Measurements from ENCODE around the gene SAYSD1. TPM values are rescaled to one million over a fixed set of nuclear protein-coding genes. Genes with fewer than 3 reads are reported as not detected.

Gene SAYSD1
- total and polyA plus RNA-seq, 2 experiments from 2014 or later, result 8.2 to 10.0 TPM

GRCh38 chr6:39100358-39100757 lies 14.6 kb downstream of the SAYSD1 start:
- no peak for ATAC-seq
- TF ChIP-seq STAT1 (IDR thresholded peaks at IDR 0.05; ENCODE audit: unreplicated experiment) (no peak), ZNF331 (CRISPR knock-in tag; IDR thresholded peaks at IDR 0.05; ENCODE audit: low read depth) (no peak), EZH2 (IDR thresholded peaks at IDR 0.05; ENCODE audit: low read depth, unreplicated experiment) (no peak), JUNB (IDR thresholded peaks at IDR 0.05; ENCODE audit: unreplicated experiment) (no peak), ZNF114 (CRISPR knock-in tag; IDR thresholded peaks at IDR 0.05) (no peak), POLR2AphosphoS5 (IDR thresholded peaks at IDR 0.05; ENCODE audit: low read depth) (no peak), ETS1 (IDR thresholded peaks at IDR 0.05) (no peak), EZH2phosphoT487 (IDR thresholded peaks at IDR 0.05; ENCODE audit: unreplicated experiment) (no peak)
- TF ChIP-seq, protein P1, sequence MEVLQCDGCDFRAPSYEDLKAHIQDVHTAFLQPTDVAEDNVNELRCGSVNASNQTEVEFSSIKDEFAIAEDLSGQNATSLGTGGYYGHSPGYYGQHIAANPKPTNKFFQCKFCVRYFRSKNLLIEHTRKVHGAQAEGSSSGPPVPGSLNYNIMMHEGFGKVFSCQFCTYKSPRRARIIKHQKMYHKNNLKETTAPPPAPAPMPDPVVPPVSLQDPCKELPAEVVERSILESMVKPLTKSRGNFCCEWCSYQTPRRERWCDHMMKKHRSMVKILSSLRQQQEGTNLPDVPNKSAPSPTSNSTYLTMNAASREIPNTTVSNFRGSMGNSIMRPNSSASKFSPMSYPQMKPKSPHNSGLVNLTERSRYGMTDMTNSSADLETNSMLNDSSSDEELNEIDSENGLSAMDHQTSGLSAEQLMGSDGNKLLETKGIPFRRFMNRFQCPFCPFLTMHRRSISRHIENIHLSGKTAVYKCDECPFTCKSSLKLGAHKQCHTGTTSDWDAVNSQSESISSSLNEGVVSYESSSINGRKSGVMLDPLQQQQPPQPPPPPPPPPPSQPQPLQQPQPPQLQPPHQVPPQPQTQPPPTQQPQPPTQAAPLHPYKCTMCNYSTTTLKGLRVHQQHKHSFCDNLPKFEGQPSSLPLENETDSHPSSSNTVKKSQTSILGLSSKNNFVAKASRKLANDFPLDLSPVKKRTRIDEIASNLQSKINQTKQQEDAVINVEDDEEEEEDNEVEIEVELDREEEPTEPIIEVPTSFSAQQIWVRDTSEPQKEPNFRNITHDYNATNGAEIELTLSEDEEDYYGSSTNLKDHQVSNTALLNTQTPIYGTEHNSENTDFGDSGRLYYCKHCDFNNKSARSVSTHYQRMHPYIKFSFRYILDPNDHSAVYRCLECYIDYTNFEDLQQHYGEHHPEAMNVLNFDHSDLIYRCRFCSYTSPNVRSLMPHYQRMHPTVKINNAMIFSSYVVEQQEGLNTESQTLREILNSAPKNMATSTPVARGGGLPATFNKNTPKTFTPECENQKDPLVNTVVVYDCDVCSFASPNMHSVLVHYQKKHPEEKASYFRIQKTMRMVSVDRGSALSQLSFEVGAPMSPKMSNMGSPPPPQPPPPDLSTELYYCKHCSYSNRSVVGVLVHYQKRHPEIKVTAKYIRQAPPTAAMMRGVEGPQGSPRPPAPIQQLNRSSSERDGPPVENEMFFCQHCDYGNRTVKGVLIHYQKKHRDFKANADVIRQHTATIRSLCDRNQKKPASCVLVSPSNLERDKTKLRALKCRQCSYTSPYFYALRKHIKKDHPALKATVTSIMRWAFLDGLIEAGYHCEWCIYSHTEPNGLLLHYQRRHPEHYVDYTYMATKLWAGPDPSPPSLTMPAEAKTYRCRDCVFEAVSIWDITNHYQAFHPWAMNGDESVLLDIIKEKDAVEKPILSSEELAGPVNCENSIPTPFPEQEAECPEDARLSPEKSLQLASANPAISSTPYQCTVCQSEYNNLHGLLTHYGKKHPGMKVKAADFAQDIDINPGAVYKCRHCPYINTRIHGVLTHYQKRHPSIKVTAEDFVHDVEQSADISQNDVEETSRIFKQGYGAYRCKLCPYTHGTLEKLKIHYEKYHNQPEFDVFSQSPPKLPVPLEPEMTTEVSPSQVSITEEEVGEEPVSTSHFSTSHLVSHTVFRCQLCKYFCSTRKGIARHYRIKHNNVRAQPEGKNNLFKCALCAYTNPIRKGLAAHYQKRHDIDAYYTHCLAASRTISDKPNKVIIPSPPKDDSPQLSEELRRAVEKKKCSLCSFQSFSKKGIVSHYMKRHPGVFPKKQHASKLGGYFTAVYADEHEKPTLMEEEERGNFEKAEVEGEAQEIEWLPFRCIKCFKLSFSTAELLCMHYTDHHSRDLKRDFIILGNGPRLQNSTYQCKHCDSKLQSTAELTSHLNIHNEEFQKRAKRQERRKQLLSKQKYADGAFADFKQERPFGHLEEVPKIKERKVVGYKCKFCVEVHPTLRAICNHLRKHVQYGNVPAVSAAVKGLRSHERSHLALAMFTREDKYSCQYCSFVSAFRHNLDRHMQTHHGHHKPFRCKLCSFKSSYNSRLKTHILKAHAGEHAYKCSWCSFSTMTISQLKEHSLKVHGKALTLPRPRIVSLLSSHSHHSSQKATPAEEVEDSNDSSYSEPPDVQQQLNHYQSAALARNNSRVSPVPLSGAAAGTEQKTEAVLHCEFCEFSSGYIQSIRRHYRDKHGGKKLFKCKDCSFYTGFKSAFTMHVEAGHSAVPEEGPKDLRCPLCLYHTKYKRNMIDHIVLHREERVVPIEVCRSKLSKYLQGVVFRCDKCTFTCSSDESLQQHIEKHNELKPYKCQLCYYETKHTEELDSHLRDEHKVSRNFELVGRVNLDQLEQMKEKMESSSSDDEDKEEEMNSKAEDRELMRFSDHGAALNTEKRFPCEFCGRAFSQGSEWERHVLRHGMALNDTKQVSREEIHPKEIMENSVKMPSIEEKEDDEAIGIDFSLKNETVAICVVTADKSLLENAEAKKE (CRISPR knock-in tag; IDR thresholded peaks at IDR 0.05), result no peak
- TF ChIP-seq, protein P2, sequence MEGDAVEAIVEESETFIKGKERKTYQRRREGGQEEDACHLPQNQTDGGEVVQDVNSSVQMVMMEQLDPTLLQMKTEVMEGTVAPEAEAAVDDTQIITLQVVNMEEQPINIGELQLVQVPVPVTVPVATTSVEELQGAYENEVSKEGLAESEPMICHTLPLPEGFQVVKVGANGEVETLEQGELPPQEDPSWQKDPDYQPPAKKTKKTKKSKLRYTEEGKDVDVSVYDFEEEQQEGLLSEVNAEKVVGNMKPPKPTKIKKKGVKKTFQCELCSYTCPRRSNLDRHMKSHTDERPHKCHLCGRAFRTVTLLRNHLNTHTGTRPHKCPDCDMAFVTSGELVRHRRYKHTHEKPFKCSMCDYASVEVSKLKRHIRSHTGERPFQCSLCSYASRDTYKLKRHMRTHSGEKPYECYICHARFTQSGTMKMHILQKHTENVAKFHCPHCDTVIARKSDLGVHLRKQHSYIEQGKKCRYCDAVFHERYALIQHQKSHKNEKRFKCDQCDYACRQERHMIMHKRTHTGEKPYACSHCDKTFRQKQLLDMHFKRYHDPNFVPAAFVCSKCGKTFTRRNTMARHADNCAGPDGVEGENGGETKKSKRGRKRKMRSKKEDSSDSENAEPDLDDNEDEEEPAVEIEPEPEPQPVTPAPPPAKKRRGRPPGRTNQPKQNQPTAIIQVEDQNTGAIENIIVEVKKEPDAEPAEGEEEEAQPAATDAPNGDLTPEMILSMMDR (conservative IDR thresholded peaks at IDR 0.05; ENCODE audit: low read depth in 2 of 2), result no peak
- no peaks in the 10 kb centered on the region; the same call in 1 of the 2 replicates for H3K36me3 ChIP-seq (ENCODE audit: insufficient read depth)

More at GRCh38 chr6:39100358-39100757, 14.6 kb downstream of the SAYSD1 start:
- Mint-ChIP-seq H3K9me3 (no peaks in the 10 kb centered on the region), H3K27ac (no peak overlapping the region), H3K27me3 (ENCODE audit: insufficient read depth, low read depth, poor library complexity) (peaks cover 1% of the 10 kb centered on the region), H3K4me3 (no peak overlapping the region), H3K4me1 (peaks cover 8% of the 10 kb centered on the region), H3K36me3 (ENCODE audit: low read depth) (peaks cover 1% of the 10 kb centered on the region; the same call in 2 of the 3 replicates)
- DNase-seq (ENCODE audit: low spot score), result no peak
- H3K79me2 ChIP-seq (replicated peaks; ENCODE audit: insufficient read depth), result no peaks in the 10 kb centered on the region
- H3K27me3 ChIP-seq (ENCODE audit: insufficient read depth), result no peaks in the 10 kb centered on the region
- H3K4me1 ChIP-seq (ENCODE audit: insufficient read depth), result peaks cover 11% of the 10 kb centered on the region
- H3K27ac ChIP-seq (ENCODE audit: low read depth), result no peak overlapping the region
- H3K9me2 ChIP-seq (ENCODE audit: insufficient read depth), result no peaks in the 10 kb centered on the region
- no peak overlapping the region for H3K4me2 ChIP-seq
- no peak overlapping the region for H3K4me3 ChIP-seq
- no peak overlapping the region for H2AFZ ChIP-seq
- no peaks in the 10 kb centered on the region for H3F3A ChIP-seq (replicated peaks; ENCODE audit: low read depth)
- H4K20me1 ChIP-seq (replicated peaks; ENCODE audit: insufficient read depth), result no peaks in the 10 kb centered on the region
